ENCODE measurements around the gene IDH2.

IDH2 gene

DNA sequence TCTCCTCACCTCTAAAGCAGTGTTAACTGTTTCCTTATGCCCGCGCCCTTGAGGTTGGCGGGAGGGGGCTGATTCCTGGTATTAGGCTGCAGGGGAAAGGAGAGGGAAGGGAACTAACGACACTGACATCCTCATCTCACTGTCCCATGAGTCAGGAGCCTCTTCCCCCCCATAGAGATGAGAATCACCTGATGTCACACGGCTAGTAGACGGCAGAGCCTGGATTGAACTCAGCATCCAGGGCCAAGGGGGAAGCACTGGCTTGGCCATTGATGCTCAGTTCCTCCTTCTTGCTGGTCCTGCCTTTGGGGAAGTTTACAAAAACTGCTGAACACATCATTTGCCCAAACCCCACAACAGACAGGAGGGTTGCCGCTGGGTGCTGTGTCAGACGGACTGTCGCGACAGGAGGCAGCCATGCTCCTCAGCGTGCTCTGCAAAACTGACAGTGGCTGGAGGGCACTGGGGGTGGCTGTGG lies 38.5 kb downstream of the IDH2 start:
- DNase-seq (ENCODE audit: low spot score): peak; percentile 85

DNA sequence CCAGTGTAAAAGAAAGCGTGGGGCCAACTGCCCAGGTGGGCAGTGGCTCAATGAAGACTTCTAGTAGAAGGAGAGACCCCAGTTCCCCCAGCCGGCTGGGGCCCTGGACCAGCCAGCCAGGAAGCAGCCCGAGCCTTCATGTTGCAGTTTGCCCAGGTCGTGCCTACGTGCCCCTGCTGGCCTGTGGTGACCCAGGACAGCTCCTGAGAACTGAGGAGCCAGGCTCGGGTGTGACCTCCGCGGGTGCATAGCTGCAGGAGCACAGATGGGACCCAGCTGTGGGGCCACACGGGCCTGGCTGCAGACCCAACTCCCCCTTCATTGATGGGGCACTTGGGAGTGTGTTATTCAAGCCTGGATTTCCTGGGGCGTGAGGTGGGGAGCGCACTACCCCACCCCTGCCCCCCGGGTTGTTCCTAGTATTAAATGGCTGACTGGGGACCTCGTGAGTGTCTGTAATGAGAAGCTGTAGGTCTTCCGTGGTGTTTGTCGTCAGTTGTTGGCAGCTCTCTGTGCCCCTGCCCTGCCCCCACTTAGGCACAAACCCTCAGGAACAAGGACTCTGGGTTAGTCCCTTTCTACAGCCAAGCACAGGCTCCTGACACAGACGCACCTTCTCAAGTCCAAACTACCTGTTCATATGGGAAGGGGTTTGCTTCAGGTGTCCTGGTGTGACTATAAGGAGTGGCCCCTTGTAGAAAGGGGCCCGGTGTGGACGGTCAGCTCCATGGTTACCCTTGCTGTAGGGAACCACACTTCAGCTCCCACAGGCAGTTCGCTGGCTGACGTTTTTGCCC lies 39.1 kb downstream of the IDH2 start:
- DNase-seq (ENCODE audit: low spot score): peak; percentile 39

DNA sequence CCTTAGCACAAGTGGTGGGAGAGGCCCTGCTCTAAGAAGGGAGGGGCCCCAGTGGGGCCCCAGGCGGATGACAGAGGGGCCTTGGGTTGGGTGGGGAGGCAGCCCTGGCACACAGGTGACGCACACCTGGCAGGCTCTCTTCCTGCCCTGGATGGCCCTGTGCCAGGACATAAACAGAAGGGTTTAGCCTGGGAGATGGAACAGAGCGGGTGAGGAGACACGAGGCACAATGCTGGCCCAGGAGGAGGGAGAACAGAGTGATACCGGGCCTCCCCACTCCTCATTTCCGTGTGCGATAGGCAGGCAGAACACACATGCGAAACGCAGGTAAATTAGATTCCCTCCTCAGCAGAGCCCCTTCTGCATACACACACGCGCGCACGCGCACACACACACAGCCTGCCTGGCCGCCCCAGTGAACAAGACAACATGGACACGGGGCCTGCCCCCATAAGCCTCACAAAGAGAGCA lies 39.8 kb downstream of the IDH2 start:
- no peak for DNase-seq (ENCODE audit: low spot score)

GRCh38 chr15:90062023-90062442 lies 40.2 kb downstream of the IDH2 start:
- peak; percentile 45 for DNase-seq (ENCODE audit: low spot score)

GRCh38 chr15:90060797-90061196 lies 41.5 kb downstream of the IDH2 start:
- DNase-seq (ENCODE audit: low spot score): no peak

DNA sequence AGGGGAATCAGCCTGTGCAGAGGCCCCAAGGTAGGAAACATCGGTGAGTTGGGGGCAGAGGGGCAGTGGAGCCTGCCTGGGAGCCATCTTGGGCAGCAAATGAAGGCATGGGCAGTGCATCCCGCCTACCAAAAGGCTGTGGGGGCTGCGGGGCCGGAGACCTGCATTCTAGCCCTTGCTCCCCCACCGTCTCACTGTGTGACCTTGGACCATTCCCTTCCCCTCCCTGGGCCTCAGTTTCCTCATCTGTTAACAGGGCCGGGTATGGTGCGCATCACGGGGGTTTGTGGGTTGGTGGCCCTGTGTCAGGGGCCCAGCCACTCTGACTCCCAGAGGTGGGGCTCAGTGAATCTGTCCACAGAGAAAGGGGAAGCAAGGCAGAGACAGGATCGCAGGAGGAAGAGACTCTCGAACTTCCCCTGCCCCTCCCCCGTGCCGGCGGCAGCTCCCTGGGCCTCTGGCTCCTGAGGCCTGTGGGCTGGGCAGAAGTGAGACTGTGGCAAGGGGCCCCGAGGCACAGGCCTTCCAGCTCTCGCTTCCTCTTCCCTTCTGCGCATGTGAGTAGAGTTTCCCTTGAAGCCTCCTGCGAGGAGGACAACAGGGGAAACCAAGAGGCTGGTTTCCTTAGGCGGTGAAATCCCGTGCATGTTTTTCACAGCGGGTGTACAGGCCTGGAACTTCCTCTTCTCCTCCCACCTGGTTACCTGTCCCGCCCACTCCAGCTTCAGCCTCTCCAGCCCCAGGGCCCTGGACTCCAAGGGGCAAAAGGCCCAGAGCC lies 42.9 kb downstream of the IDH2 start:
- DNase-seq (ENCODE audit: low spot score): peak; percentile 81

DNA sequence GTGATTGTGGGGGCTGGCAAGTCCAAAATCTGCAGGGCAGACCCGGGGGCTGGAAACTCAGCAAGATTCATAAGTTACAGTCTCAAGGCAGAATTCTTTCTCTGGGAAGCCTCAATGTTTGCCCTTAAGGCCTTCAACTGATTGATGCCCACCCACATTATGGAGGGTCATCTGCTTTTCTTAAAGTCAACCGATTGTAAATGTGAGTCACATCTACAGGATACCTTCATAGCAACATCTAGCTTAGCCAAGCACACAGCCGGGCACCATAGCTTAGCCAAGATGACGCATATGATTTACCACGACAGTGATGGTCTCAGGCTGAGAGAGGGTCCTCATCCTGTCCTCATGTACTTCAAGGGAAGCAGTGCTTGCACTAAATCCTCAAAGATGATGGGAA lies 43.5 kb downstream of the IDH2 start:
- DNase-seq (ENCODE audit: low spot score): no peak

DNA sequence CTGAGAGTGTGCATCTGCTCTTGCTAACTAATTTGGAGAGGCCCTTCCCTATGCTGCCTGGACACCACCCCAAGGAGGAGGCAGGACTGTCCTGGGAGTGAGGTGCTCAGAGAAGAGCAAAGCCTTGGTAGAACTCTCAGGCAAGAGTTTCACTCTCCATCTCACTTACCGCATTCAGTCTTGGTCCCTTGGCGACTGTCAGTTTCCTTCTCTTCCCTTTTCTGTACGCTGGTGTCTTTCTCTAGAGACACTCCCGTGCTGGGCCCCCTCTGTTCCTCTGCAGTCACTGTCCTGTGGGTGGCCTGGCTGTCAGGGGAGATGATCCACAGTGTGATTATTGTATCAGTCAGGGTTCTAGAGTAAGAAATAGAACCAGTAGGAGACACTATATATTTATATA lies 44.0 kb downstream of the IDH2 start:
- DNase-seq (ENCODE audit: low spot score): no peak

DNA sequence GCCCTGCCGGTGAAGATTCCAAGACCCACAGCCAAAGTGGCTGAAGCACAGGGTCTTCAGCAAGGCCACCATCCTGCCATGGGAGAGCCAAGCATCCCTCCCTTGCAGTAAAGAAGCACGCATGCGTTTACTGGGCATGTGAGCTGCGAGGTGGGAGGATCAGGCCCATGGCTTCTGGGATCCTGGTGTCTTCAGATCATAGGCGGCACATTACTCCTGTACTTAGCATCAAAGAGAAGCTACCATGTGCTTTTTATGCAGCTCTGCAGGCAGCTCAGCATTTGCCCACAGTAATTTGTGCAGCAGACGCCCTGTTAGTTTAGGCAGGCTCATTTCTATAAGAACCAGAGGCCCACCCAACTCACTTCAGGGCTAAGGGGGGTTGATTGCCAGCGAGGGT lies 45.7 kb downstream of the IDH2 start:
- no peak for DNase-seq (ENCODE audit: low spot score)

DNA sequence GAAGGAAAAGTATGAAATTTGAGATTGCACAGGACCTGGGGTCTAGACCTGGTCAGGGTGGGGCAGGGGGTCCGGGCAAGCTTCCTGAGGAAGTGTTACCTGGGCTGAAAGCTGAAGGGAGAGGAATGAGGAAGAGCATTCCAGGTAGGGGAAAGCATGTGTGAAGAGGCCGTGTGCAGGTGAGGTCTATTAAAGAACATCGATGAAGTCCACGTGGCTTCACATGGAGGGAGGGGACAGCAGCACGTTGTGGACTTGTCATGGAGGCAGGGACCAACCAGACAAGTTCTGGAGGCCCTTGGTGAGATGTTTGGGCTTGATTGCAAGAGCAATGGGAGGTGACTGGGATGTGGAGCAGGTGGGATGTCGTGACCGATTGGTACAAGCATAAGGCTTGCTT lies 47.1 kb downstream of the IDH2 start:
- no peak for DNase-seq (ENCODE audit: low spot score)

DNA sequence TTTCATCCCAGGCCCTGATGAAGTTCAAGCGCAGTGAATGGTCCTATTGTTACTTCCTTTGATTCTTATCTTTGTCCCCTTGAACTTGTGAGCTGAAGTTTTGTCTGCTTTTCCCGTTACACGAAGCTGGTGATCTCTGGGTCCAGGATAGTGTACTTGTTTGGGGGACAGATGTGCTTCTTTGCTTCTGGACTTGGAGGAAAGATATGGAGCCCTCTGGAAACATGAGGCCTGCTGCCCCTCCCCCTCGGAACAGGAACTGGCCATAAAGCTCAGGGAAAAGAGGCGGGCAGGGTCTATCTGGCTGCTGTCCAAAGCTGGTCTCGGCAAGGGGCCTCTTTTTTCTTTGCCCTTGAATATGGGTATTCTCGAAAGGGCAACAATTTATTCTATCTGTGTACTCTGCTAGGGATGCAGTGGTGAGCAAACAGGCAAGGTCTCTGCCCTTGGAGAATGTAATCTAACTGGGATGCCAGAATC lies 47.6 kb downstream of the IDH2 start:
- DNase-seq (ENCODE audit: low spot score): peak; percentile 37

DNA sequence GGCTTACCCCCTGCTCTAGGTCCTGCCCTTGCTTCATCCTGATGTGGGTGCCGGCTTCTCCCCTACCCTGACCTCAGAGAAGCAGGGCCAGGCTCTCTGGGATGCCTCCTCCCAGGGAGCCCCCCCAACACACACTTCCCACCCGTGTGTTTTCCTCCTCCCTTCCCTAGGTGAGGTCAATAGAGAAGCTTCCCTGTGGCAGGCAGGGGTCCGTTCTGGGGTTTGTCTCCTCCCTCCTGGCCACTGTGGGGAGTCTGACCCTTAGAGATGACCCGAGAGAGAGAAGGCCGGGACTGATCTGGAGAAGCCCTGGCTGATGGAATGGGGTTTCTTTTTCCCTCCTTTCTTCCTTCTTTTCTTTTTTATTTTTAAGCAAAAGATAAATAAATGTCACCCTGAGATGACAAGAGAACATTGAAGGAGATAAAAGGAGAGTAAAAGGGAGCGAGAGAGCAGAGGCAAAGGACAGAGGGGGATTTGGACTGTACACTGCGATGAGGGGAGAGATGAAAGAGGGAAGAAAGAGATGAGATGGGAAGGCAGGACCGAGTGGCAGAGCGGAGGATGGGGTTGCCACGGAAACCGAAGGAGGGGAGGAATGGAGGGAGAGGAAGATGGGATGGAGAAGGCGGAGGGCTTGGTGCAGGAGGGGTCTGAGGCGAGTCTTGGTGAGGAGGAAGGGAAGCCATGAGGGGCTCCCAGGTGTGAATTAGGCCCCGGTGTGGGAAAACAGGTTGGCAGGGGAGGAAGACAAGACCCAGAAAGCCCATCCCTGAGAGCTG lies 48.4 kb downstream of the IDH2 start:
- no peak for DNase-seq (ENCODE audit: low spot score)

GRCh38 chr15:90051874-90052273 lies 50.4 kb downstream of the IDH2 start:
- no peak for DNase-seq (ENCODE audit: low spot score)

DNA sequence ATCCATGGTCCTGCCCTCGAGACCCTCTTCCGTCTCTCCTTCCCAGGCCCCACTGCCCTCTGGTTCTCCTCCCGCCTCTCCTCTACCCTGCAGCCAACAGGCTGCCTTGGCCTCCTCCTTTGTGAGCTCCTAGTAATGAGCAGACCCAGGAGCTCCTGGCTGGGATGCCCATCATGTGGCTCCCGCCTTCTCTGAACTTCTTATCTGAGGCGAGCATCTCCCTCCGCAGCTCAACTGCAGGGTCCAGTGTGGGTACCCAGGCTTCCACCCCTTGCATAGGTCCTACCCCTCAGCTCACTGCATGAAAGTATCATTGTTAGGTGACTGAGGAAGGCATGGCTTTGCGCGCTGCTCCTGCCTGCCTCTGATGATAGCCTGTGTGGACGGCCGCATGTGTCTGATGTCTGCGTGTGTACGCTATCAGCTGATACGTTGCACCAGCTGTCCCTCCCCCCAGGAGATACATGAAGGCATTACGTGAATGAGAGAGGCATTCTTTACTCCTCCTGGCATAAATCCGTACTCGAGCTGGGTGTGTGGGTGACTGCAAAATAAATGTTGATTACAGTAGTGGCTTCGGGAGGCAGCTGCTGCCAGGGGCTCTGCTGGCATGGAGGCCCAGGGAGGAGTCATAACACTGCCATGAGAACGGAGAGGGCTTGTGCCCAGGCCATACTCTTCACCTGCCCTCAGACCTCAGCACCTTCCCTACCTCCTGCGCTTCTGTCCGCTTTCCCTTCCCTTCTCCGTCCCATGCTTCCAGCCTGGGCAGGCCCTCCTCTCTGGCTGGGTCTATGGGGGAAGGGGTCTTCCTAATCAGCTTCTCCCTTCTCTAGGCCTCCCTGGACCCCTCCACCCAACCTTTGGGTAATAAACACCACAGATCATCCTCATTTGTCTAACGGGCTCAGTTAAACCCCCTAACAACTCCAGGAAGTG lies 52.3 kb downstream of the IDH2 start:
- DNase-seq (ENCODE audit: low spot score): no peak

DNA sequence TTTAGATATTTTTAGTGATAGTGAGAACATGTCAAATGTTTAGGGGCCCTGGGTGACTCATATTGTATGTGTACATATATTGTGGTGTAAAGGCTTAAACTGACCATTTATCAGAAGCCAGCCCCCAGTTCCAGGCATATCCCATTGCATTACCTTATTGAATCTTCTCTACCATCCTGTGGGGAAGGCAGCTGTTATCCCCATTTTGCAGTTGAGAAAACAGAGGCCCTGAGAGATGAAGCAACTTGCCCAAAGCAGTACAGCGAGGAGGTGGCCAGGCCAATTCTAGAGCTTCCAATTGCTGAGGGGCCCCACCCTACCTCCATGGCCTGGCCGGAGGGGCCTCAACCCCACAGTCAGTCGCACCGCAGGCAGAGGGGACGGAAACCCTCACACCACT lies 53.2 kb downstream of the IDH2 start:
- DNase-seq (ENCODE audit: low spot score): no peak

- no peak for DNase-seq (ENCODE audit: low spot score)
Observed at GRCh38 chr15:90047956-90048575, 54.2 kb downstream of the IDH2 start.

DNA sequence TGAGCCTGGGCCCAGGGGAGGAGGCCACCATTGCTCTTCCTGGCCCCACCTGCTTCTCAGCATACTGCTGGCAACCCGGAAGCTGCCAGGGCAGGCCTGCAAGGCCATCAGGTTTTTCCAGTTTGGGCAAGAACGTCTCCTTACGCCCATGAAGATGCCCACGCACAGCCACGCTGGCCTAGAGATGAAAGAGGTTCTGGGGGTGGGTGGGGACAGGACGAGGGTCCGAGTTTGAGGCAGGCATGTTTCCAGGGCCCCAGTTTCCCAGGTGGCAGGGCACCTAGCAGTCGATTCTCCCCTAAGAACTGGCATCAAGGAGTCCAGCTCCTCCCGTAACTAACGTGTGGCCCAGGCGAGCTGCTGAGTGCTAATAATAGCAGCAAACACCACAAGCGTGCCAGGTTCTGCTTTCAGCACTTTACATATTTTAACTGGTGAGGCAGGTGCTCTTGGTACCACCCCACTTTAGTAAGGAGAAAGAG lies 55.3 kb downstream of the IDH2 start:
- no peak for DNase-seq (ENCODE audit: low spot score)

GRCh38 chr15:90046289-90046688 lies 56.0 kb downstream of the IDH2 start:
- DNase-seq (ENCODE audit: low spot score): no peak

- no peak for DNase-seq (ENCODE audit: low spot score)
Observed at GRCh38 chr15:90044916-90045371, 57.3 kb downstream of the IDH2 start.

- no peak for DNase-seq (ENCODE audit: low spot score)
Observed at GRCh38 chr15:90044191-90044590, 58.1 kb downstream of the IDH2 start.
